Central memory CD8-positive, alpha-beta T cell (primary cell): ENCODE results near the gene PAPLN.
"Not testable (repeated sequence)": the region's sequence is repeated elsewhere in the genome, so short reads cannot be mapped to it uniquely, and the experiment has no call there.

Source experiments
- ATAC-seq: fragments of 150-1000 bp; cut with Tn5 transposase; replicated peaks from 2 replicates; pipeline ENCODE4 v1.10.0; 2022; ENCODE audit warnings: mild to moderate bottlenecking, moderate FRiP score, moderate number of reproducible peaks; ENCODE audit not compliant: poor library complexity, severe bottlenecking; ENCODE audit errors: extremely low read depth
- DNase-seq, 2 donors: peaks; one replicate each; pipeline ENCODE4 v3.0.0; 2021; ENCODE audit warnings: low spot score in 2 of 2
- H3K27ac Mint-ChIP-seq: one replicate; pipeline ENCODE4 v1.8.0; 2022; ENCODE audit warnings: low read depth, mild to moderate bottlenecking, moderate library complexity, mixed read lengths
- H3K27me3 Mint-ChIP-seq: one replicate; pipeline ENCODE4 v1.8.0; 2022; ENCODE audit warnings: mixed read lengths
- H3K36me3 Mint-ChIP-seq: one replicate; pipeline ENCODE4 v1.8.0; 2022; ENCODE audit warnings: mild to moderate bottlenecking, moderate library complexity, mixed read lengths; ENCODE audit not compliant: insufficient read depth
- H3K4me1 Mint-ChIP-seq: one replicate; pipeline ENCODE4 v1.8.0; 2022; ENCODE audit warnings: mixed read lengths
- H3K4me3 Mint-ChIP-seq: one replicate; pipeline ENCODE4 v1.8.0; 2022; ENCODE audit warnings: mild to moderate bottlenecking, moderate library complexity, mixed read lengths
- H3K9me3 Mint-ChIP-seq: one replicate; pipeline ENCODE4 v1.8.0; 2022; ENCODE audit warnings: mixed read lengths

PAPLN gene

GRCh38 chr14:73237219-73237785, at the start of gene PAPLN:
Gene PAPLN, plus strand, starts transcription at chr14:73237506. Its CDS starts 2,273 bp downstream, at chr14:73239779.
- ATAC-seq: peak; percentile 28
- no peaks in the 10 kb centered on the region for H3K9me3 Mint-ChIP-seq
- no peak for DNase-seq
- no peak within 1 kb of the TSS for H3K27ac Mint-ChIP-seq
- peaks cover 12% of the 10 kb centered on the region for H3K4me1 Mint-ChIP-seq
- H3K36me3 Mint-ChIP-seq: no peaks in the 10 kb centered on the region
- peak within 1 kb of the TSS; percentile 61 for H3K4me3 Mint-ChIP-seq
- H3K27me3 Mint-ChIP-seq: peaks cover 84% of the 10 kb centered on the region

DNA sequence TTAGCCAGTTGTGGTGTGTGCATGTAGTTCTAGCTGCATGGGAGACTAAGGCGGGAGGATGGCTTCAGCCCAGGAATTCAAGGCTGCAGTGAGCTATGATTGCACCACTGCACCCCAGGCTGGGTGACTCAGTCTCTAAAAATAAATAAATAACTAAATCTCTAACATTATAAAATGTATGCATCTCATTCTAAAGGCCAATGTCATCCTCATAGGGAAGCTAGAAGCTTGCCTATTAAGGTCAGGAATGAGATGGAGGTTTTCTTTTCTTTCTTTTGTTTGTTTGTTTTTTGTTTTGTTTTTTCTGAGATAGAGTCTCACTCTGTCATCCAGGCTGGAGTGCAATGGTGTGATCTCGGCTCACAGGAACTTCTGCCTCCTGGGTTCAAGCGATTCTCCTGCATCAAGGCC, 48.8 kb upstream of the PAPLN start:
- Mint-ChIP-seq H3K36me3 (peaks cover 32% of the 10 kb centered on the region), H3K4me3 (no peak overlapping the region), H3K27me3 (no peaks in the 10 kb centered on the region), H3K27ac (no peak overlapping the region), H3K9me3 (no peaks in the 10 kb centered on the region), H3K4me1 (no peaks in the 10 kb centered on the region)
- DNase-seq (no peak), ATAC-seq (no peak)

GRCh38 chr14:73189651-73190050, 47.7 kb upstream of the PAPLN start:
- Mint-ChIP-seq H3K4me1 (no peaks in the 10 kb centered on the region), H3K9me3 (no peaks in the 10 kb centered on the region), H3K27ac (no peak overlapping the region), H3K4me3 (no peak overlapping the region), H3K27me3 (no peaks in the 10 kb centered on the region), H3K36me3 (peaks cover 40% of the 10 kb centered on the region)
- no peak for DNase-seq
- ATAC-seq: no peak

DNA sequence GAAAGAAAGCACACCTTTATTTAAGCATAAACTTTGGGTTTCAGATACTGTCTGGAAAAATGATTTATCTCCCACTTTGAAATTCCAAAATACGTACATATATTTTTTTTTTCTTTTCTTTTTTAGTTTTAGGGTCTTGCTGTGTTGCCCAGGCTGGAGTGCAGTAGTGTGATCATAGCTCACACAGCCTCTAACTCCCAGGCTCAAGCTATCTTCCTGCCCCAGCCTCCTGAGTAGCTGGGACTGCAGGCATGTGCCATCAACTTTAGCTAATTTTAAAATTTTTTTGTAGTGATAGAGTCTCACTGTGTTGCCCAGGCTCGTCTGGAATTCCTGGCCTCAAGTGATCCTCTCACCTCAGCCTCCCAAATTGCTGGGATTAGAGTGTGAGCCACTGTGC, 45.9 kb upstream of the PAPLN start:
- DNase-seq: no peak
- no peak overlapping the region for H3K4me3 Mint-ChIP-seq
- H3K36me3 Mint-ChIP-seq: peaks cover 53% of the 10 kb centered on the region

DNA sequence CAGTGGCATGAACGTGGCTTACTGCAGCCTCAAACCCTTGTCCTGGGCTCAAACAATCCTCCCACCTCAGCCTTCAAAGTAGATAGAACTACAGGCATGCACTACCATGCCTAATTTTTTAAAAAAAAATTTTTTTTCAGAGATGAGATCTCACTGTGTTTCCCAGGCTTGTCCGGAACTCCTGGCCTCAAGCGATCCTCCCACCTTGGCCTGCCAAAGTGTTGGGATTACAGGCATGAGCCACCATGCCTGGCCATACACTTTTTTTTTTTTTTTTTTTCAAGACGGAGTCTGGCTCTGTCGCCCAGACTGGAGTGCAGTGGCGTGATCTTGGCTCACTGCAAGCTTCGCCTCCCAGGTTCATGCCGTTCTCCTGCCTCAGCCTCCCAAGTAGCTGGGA, 43.0 kb upstream of the PAPLN start:
- H3K4me1 Mint-ChIP-seq, DNase-seq, ATAC-seq, H3K9me3 Mint-ChIP-seq, H3K27me3 Mint-ChIP-seq, H3K27ac Mint-ChIP-seq, H3K4me3 Mint-ChIP-seq: not testable (repeated sequence)
- peaks cover 47% of the 10 kb centered on the region for H3K36me3 Mint-ChIP-seq

More for the DNA sequence above, 45.9 kb upstream of the PAPLN start:
- ATAC-seq: no peak
- Mint-ChIP-seq H3K27me3 (no peaks in the 10 kb centered on the region), H3K9me3 (no peaks in the 10 kb centered on the region), H3K4me1 (no peaks in the 10 kb centered on the region), H3K27ac (no peak overlapping the region)

DNA sequence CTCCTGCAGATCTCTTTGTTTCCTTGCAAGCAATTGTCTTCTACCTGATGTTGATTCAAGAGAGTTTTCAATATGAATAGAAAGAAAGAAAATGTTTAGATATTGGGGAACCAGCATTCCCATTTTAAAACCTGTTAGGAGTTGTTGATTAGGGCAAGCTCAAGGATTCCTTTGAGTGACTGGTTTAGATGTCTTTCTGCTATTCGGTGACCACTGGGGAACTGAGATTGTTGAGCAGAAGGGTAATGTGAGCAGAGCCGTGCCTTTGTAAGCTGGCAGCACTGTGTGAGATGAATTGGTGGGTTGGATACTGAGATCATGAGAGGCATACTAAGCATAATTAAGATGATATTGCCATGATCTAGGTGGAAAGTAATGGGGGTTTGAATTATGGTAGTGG, 39.1 kb upstream of the PAPLN start:
- H3K27me3 Mint-ChIP-seq: no peaks in the 10 kb centered on the region
- H3K27ac Mint-ChIP-seq: peak overlapping the region; percentile 13
- H3K9me3 Mint-ChIP-seq: no peaks in the 10 kb centered on the region
- ATAC-seq (no peak), DNase-seq (no peak)
- no peaks in the 10 kb centered on the region for H3K4me1 Mint-ChIP-seq
- H3K4me3 Mint-ChIP-seq: no peak overlapping the region
- peaks cover 59% of the 10 kb centered on the region for H3K36me3 Mint-ChIP-seq

DNA sequence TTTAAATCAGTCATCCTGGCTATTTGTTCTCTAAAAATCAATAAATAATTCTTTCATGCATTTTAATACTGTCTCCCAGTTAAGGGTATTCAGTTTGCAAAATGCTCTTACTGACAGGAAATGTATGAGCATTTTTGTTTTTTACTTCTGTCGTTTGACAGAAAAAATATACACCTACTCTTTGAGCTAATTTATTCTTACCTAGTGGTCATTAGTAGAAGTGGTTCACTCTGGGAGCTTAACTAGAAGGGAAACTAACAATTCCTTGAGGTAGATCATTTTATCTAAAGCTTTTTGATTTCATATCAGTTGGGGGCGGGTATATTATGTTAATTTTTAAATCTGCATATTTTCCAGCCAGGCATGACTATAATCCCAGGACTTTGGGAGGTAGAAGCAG, 33.8 kb upstream of the PAPLN start:
- no peaks in the 10 kb centered on the region for H3K9me3 Mint-ChIP-seq
- no peak for ATAC-seq
- no peak overlapping the region for H3K4me3 Mint-ChIP-seq
- no peaks in the 10 kb centered on the region for H3K27me3 Mint-ChIP-seq
- H3K27ac Mint-ChIP-seq: no peak overlapping the region
- no peaks in the 10 kb centered on the region for H3K4me1 Mint-ChIP-seq
- DNase-seq: no peak
- peaks cover 61% of the 10 kb centered on the region for H3K36me3 Mint-ChIP-seq

DNA sequence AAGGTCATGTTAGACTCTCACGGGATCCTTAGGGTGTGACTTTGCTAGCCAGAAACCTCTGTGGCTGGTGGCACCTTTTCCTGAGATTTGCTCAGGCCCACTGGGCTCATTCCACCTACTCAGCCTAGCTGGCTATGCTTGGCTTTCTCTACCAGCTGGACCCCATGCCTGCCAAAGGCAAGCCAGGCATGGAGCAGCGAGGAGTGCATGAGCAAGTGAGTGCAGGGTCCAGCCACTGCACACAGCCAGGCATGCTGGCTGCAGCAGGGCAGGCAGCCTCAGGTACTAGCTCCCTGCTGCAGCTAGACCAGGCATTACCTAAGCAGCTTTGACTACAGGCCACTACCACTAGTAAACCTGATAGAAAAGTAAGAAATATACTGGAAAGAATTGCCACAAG, 29.7 kb upstream of the PAPLN start:
- Mint-ChIP-seq H3K36me3 (peaks cover 45% of the 10 kb centered on the region), H3K4me1 (no peaks in the 10 kb centered on the region), H3K4me3 (no peak overlapping the region), H3K9me3 (no peaks in the 10 kb centered on the region), H3K27ac (no peak overlapping the region), H3K27me3 (no peaks in the 10 kb centered on the region)
- no peak for DNase-seq
- ATAC-seq: no peak

DNA sequence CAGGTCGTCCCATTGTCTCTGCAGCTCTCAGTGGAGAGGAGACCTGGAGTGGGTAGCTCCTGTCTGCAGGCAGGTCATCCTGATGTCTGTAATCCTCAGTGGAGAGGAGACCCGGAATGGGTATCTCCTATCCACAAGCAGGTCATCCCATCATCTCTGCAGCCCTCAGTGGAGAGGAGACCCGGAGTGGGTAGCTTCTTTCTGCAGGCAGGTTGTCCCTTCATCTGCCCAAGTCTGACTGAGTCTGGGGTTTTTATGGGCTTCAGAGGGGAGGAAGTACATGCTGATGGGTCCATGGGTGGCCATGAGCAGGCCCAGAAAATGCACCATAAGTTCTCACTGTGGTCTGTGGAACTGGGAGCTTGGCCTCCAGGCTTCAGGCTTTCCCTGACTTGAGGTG, 28.9 kb upstream of the PAPLN start:
- H3K9me3 Mint-ChIP-seq: no peaks in the 10 kb centered on the region
- peaks cover 41% of the 10 kb centered on the region for H3K36me3 Mint-ChIP-seq
- H3K4me3 Mint-ChIP-seq: no peak overlapping the region
- no peaks in the 10 kb centered on the region for H3K27me3 Mint-ChIP-seq
- no peaks in the 10 kb centered on the region for H3K4me1 Mint-ChIP-seq
- ATAC-seq (no peak), DNase-seq (no peak)
- H3K27ac Mint-ChIP-seq: no peak overlapping the region

- ATAC-seq (no peak), DNase-seq (no peak)
- no peaks in the 10 kb centered on the region for H3K4me1 Mint-ChIP-seq
- H3K27ac Mint-ChIP-seq: no peak overlapping the region
- H3K9me3 Mint-ChIP-seq: no peaks in the 10 kb centered on the region
- no peaks in the 10 kb centered on the region for H3K27me3 Mint-ChIP-seq
- peaks cover 39% of the 10 kb centered on the region for H3K36me3 Mint-ChIP-seq
- no peak overlapping the region for H3K4me3 Mint-ChIP-seq
Measured at GRCh38 chr14:73208846-73209245, 28.5 kb upstream of the PAPLN start.

DNA sequence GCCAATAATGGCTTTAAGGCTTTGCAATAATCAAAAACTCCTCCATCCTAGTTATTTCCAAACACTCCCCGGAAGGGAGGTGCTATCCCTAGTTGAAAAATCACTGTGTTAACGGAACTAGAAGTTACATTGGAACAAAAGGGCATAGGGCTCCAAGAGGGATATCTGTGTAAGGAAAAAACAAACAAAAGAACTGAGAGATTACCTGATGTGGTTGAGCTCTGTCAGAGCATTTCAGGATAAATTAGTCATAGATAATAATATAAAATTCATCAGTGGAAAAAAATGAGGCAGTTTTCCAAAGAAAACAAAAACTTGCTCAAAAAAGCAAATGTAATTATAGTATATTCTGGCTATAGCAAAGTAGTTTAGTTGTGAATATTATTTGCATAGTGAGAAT, 27.4 kb upstream of the PAPLN start:
- Mint-ChIP-seq H3K27me3 (no peaks in the 10 kb centered on the region), H3K36me3 (peaks cover 37% of the 10 kb centered on the region), H3K9me3 (no peaks in the 10 kb centered on the region), H3K4me3 (no peak overlapping the region), H3K27ac (no peak overlapping the region), H3K4me1 (no peaks in the 10 kb centered on the region)
- ATAC-seq: no peak
- no peak for DNase-seq

- H3K27me3 Mint-ChIP-seq: no peaks in the 10 kb centered on the region
- no peak for ATAC-seq
Measured at GRCh38 chr14:73211251-73212040, 25.9 kb upstream of the PAPLN start.

DNA sequence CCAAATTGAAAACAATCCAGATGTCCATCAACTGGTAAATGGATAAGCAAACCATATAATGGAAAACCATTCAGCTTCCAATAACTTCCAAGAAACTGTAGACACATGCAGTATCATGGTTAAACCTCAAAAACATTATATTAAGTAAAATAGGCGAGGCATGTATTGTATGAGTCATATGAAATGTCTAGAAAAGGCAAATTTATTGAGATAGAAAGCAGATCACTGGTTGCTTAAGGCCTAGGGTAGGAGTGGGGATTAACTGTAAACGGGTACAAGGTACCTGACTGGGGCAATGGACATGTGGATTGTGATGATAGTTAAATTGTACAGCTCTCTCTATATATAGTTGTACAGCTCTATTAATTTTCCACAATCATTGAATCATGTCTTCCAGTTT, 21.3 kb upstream of the PAPLN start:
- ATAC-seq: no peak
- Mint-ChIP-seq H3K4me1 (no peaks in the 10 kb centered on the region), H3K4me3 (no peak overlapping the region), H3K36me3 (peaks cover 56% of the 10 kb centered on the region), H3K9me3 (no peaks in the 10 kb centered on the region), H3K27ac (no peak overlapping the region), H3K27me3 (no peaks in the 10 kb centered on the region)
- DNase-seq: no peak

More at GRCh38 chr14:73211251-73212040, 25.9 kb upstream of the PAPLN start:
- no peak for DNase-seq
- Mint-ChIP-seq H3K9me3 (no peaks in the 10 kb centered on the region), H3K36me3 (peaks cover 34% of the 10 kb centered on the region), H3K4me1 (no peaks in the 10 kb centered on the region), H3K27ac (no peak overlapping the region), H3K4me3 (no peak overlapping the region)
